HG03095 (cell line): ENCODE measurements around the gene PIK3R4.

Experiments
- ATAC-seq: cut with Tn5 transposase; IDR thresholded peaks from one replicate; pipeline ENCODE4 v1.9.1; 2021; ENCODE audit warnings: moderate library complexity; ENCODE audit not compliant: unreplicated experiment

PIK3R4 gene

DNA sequence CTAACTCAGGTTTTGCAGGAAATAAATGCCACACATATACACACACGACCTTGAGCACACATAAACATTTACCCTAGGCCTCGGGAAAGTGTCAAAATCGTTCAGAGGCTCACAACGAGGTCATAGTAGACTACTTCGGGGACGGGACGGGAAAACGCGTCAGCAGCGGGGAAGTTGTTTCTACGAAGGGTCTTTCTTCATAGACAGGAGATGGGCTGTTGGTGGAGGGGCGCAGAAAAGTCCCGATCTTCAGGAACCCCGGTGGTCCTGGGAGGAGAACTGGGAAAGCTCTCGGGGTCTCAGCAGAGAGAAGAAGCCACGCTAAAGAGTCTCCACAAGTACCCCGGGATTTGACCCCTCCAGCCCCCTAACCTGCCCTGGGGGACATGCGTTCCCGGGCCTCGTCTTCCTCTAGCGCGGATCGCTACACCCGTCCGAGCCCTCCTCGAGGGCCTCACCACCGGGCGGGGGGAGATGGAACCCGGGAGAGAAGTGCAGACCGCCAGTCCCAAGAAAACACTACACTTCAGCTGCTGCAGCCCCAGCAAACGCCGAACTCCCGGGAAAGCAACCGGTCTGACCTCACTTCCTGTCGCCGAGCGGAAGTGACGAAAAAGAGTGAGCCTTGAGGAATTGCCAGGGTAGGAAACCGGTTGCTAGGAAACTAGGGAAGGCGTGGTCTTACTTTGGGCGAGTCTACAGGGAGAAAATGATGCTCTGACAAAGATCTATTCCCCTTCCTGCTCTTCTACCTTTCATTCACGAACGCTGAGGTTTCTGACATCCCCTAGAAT is at the start of gene PIK3R4:
Gene PIK3R4 (minus strand): TSS at position 584 of the 794 bp plus-strand sequence. CDS start 1,611 bp downstream, outside the sequence.
- ATAC-seq = peak; percentile 92

DNA sequence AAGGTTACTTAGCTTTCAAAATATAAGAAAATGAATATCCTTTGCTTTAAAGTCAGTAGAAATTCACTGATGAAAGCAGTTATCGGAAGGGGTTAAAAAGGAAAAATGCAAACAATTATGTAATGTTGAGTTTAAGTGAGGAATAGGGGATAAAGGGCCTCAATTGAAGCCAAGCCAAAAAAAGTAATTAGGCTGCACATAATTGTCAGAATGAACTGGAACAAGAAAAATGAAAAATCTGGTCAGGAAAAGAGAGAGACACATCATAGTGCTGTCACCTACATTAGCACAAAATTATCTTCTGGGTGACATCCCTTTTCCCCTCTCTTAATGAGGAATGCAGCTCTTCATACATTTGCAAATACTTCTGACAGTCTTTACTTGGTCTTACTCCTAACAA is 48.8 kb upstream of the PIK3R4 start:
- no peak for ATAC-seq

DNA sequence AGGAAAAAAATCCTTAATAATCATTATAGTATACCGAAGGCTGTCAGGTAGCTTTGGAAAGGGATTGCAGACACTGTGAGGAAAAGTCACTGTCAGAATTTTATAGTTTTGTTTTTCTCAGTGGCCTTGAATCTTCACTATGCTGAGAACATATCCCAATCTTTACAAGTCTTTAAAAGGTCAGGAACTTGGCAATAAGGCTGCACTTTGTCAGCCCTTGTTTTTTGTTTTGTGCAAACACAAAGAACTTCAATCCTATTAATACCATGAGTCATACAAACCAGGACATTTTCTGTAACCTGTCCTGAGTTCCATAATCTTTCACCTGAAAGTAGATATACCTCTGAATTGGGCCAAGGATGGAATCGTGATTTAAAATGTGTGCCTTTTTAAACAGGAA is 45.6 kb upstream of the PIK3R4 start:
- ATAC-seq = no peak

DNA sequence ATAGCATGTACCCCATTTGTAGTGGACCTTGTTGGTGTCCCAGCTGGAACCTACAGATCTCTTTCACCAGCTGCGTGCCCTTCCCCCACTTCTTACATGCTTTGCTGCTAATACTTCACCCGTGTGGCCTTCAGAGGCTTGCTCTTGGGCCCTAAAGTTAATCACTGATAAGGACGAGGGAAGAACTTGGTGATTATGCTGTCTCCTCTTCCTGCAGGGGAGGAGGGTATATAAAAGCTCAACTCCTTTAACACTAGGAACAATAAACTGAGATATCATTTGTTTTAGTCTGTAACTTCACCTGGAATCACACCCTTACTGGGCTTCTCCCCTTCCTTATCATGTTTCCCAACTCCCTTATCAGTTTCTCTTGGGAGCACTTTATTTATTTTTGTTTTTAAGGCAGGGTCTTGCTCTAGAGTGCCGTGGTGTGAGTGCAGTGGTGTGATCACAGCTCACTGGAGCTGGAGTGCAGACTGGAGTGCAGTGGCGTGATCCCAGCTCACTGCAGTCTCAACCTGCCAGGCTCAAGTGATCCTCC is 43.2 kb upstream of the PIK3R4 start:
- ATAC-seq = no peak

DNA sequence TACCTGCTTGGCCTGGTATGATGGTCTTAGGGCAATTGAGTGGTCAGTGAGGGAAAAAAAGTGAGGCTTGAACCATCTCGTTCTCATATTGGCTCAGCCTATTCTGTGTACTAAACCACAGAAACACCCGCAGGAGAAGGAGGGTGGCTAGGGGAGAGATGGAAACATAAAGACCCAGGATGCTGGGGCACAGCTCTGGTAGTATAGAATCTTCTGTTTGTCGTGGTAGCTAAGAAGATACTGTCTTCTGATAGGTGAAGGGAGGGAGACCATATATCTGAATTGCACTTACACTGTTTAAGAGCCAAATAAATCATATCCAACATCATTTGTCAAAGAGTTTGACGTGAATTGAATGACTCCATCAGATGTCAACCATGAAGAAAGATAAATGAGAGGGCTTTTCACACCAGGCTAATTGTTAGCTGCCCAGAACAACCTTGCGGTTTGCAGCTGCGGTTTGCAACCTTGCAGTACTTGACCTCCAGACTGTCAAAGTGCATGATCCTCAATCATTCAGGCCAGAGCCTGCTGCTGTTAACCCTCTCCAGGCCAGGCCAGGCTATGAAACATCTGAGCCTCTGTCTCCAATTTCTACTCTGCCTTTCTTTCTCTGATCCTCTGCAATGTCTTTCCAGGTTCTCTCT is 40.9 kb upstream of the PIK3R4 start:
- ATAC-seq = no peak

DNA sequence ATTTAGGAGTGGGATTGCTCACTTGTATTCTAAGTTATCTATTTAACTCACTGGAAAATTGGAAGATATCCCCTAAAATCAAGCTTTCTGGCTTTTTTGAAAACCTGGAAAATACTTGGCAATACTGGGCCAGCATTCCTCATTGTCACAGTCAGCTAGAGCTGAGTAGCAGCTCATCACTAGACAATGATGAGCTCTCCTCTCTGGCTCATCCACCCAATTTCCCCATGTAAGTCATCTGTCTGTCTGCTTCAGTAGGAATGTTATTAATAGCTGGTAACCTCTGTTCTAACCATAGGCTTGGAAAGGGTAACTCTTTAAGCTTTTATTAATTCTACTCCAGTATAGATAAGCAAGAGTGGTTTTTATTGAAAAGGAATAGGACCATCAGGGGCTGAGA is 39.7 kb upstream of the PIK3R4 start:
- ATAC-seq = no peak

DNA sequence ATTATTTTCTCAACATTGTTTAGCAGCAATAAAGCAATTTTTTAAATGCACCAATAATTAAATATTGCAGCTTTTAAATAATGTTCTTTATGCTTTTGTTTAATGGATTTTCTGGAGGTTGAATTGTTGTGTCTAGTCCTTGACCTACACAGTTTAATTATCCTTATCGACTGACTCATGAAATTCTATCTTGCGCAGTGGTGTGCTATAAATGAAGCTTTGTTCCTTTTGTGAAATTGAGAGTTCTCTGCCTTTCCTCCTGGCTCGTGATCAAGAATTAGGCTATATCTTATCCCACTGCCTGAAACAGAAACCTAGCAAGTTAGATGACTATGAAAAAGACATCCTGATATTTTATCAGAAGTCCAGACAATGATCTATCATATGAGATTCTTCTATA is 37.0 kb upstream of the PIK3R4 start:
- no peak for ATAC-seq

DNA sequence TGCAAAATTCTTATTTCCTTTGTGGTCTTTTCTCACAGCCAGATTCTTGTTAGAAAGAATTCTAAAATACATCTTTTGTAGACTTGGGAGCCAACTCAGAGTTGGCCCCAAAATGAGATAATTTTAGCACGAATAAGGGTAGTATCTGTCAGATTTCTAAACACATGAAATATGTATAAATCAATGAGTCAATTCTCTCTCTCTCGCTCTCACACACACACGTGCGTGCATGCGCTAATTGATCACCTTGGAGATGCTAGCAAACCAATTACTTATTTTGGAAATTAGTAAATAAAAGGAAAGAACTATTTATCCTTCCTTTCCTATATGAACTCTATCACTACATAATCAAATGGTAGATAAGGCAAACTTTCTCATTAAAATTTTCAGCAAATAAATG is 32.9 kb upstream of the PIK3R4 start:
- no peak for ATAC-seq

DNA sequence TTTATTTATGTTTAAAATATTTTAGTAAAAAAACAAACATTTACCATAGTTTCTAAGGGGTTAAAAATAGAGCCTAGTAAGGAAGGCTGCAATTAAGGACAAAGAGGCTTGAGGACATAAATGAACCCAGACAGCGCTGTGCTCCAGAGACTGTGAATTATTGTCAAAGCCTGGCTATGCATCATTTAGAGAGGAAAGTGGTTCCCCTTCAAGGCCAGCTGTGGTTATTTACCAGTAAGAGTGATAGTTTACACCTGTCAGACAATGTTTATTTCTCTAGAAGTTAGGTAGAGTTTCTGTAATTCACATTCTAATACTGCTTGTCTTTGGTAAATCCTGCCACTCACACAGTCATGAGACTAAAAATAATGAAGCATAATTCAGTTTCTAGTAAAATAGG is 32.4 kb upstream of the PIK3R4 start:
- ATAC-seq = peak; percentile 93

DNA sequence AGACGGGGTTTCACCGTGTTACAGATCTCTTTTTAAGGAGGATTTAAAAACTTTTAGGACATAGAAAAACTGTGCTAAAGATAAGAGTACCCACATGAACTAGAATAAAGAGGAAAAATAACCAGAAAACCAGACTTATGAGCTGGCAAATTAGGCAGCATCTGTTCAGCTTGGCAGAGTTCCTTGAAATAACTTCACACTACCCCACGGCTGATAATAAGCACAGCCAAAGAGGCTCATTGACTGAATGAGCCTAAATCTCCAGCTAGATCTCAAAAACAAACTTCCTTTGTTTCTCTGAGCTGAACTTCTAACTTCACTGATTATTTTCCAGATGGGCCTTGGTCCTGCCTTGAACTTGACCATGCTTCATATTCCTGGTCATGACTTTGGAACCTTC is 26.7 kb upstream of the PIK3R4 start:
- no peak for ATAC-seq

DNA sequence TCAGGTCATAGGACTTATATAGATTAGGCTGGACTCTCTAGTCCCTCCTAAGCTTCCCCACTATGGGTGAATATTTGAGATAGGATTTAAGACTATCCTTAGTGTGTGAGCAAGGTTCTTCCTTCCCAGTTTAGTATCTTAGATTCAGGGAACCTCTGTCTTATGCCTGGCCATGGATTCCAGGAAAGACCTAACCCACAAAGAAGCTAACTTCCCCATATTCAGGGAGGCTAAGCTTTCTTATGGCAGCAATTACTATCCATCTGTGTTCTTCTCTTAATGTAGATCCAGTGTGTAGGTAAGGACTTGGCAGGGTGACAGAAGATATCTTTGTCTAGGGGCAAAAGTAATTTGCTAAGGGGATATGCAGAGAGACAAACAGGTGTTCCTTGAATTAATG is 25.5 kb upstream of the PIK3R4 start:
- no peak for ATAC-seq

DNA sequence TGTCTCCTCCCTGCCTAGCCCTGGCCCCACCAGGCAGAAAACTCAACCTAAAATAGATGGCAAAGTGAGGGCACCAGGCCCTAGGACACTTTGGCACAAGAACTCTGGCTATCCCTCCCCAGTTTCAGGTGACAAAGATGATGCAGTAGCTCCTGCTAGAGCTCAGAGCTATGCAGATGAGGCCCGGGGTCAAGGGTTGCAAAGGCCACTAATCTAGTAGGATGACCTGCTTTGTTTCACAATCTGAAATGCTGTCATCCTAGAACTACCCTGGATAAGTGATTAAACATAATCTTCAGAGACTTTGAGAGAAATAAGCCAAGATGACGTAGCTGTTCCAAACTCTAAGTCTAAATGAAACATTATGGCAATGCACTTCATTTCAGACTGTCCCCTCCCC is 24.0 kb upstream of the PIK3R4 start:
- ATAC-seq = no peak

DNA sequence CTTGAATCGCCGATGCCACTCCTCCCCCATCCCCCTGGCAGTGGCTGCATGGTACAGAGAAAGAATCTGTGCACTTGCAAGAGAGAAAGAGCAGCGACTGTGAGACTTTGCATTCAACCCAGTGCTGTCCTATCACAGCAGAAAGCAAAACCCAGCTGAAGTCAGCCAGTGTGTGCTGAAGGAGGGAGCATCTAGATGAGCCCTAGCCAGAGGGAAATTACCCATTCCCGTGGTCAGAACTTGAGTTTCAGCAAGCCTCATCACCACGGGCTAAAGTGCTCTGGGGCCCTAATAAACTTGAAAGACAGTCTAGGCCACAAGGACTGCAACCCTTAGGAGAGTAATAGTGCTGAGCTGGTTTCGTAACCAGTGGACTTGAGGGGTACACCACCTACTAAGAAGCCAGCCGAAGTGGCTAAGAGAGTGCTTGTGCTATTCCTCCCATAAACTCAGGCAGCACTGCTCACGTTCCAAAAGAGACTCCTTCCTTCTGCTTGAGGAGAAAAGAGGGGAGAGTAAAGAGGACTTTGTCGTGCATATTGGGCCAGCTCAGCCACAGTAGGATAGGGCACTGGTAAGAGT is 15.2 kb upstream of the PIK3R4 start:
- ATAC-seq = no peak

DNA sequence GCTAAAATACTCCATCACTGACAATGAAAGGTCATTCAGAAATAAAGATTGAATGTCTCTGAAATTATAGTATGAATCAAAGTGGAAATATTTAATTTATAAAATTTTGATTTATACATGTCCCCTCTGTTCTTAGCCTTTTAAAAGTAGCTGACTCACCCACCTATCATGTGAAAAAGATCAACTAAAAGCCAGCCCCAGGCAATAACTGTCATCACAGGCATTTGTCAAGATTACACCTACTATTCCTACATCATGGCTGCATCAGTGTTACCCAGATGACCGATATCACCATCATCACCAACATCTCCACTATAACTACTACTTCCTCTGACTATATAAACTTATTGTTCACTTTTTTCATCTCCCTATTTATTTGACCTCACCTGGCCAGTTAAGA is 14.3 kb upstream of the PIK3R4 start:
- ATAC-seq = no peak

DNA sequence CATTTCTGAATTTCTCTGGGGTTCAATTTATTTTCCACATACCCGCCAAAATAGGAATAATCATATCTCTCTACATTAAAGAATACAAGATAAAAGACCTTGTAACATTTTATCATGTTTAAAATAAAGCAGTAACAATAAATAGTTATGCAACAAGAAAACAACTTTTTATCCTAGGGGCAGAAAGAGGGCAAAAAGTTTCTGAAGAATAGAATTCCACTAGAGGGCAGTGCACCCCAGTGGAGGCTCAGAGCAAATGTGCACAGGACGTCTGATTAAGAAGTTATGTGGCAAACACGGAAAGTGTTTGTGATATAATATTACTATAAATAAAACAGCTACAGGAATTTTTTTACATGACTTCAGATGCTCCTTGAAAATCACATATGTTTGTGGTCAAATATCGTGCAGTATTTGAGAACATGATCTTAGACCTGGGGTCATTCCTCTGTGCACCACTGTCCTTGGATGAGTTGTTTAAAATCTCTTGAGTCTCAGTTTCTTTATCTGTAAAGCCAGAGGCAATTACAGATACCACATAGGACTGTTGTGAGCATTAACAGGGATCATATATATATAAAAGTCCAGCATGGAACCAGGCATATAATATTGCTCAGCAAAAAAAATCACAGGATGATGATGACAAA is 13.2 kb upstream of the PIK3R4 start:
- peak; percentile 70 for ATAC-seq

DNA sequence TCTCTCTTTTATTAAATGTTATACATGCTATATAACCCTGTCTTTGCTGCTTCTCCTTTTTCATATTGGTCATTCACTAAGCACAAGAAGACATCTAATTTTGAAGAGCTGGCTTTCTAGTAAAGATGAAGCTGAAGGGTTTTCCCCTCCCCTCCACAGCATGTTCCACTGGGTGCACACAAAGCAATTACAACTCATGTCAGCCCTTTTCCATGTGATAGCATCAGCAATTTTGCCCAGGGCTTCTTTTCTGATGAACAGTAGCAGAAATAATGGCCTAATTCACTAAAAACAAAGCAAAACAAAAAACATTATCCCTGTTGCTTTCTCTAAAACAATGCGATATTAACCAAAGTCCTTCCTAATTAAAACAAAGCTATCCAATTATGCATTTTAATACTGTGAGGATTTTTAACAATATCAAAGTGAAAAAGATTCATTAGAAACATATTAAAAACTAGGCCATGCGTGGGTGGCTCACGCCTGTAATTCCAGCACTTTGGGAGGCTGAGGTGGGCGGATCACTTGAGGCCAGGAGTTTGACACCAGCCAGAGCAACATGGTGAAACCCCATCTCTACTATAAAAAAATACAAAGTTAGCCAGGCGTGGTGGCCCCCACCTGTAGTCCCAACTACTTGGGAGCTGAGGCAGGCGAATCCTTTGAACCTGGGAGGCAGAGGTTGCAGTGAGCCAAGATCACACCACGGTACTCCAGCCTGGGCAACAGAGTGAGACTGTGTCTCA is 12.2 kb upstream of the PIK3R4 start:
- no peak for ATAC-seq

DNA sequence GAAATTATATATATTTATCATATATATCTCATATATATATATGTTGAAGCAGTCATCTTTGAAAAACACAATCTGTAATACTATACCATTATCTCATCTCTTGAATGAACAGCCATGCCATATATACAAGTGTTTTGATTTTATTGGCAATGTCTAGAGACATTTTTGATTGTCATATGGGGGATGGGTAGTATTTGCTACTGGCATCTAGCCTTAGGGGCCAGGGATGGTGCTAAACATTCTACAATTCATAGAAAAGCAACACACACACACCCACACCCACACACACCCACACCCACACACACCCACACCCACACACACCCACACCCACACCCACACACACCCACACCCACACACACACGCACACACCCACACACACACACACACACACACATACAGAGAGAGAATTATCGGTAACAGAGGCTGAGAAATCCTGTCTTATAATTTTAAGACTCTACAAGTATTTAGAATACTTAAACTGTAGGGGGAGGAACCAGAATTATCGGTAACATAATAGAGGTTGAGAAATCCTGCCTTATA is 11.1 kb upstream of the PIK3R4 start:
- no peak for ATAC-seq

DNA sequence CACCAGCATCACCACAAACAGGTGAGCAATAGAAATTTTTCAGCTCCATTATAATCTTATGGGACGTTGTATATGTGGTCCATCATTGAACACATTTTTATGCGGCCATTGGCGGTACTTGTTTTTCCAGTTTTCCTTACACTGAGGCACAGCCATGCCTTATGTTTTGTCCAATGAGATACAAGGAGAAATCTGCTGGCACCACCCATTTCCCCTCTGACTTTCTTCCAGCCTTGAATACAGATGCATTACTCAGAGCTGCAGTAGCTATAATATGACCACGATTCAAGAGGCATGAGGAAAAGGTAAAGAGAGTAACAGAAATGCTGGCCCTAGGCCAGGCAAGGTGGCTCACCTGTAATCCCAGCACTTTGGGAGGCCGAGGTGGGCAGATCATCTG is 9.0 kb upstream of the PIK3R4 start:
- ATAC-seq = no peak

DNA sequence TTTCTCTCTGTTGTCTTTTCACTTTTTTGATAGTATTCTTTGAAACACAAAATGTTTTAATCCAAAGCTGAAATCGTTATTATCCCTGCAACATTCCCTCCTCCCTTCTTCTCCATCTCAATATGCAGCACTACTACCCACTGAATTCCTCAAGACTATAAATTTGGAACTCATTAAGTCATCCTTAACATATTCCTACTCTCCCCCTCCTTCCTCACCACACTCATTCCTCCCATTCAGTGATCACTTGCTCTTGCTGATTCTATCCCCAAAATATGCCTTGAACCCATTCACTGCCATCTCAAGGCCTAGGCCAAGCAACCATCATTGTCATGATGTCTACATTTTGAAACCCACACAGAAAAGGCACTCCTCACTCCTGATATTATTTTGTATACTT is 2.4 kb upstream of the PIK3R4 start:
- ATAC-seq = no peak

DNA sequence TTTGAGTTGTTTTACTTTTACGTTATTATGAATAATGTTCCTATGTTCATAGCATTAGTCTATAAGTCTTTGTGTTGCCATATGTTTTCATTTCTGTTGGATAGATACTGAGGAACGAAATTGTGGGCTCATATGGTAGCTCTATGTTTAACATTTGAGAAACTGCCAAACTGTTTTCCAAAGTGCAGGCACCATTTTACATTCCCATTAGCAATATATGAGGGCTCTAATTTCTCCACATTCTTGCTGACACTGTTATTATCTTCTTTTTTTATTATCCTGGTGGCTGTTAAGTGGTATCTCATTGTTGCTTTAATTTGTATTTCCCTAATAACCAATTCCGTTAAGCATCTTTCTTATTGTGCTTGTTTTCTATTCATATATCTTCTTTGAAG is 1.8 kb upstream of the PIK3R4 start:
- ATAC-seq = no peak

DNA sequence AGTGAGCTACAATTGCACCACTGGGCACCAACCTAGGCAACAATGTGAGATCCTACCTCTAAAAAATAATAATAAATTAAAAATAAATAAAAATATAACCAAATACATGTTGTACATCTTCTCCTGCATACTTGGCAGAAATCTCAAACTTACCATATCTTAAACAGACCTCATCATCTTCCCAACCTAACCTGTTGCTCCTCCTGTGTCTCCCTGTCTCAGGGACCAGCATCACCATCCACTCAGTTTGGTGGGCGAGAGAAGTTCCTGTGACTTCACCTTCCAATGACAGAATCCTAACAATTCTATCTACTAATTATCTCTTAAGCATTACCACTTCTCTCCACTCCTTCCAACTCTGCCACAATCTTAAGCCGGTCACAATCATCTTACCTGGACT is 3.3 kb downstream of the PIK3R4 start:
- ATAC-seq = no peak
